Raji (cell line): ENCODE results near the gene SCTR.

ENCODE experiments used
- POLR2A ChIP-seq: IDR thresholded peaks from 2 replicates; pipeline ENCODE4 v1.6.1; 2011; ENCODE audit warnings: low read depth, low read length, control low read depth; ENCODE audit not compliant: insufficient read depth

Gene SCTR

GRCh38 chr2:119408221-119408619 is 116.1 kb downstream of the SCTR start:
- no peak for TF ChIP-seq POLR2A

- no peak for TF ChIP-seq POLR2A
Observed at GRCh38 chr2:119407430-119408220, 116.7 kb downstream of the SCTR start.

GRCh38 chr2:119405151-119405550 is 119.1 kb downstream of the SCTR start:
- no peak for TF ChIP-seq POLR2A

- no peak for TF ChIP-seq POLR2A
Observed at GRCh38 chr2:119402645-119403560, 121.4 kb downstream of the SCTR start.

- no peak for TF ChIP-seq POLR2A
Observed at GRCh38 chr2:119402106-119402505, 122.2 kb downstream of the SCTR start.

- TF ChIP-seq POLR2A = no peak
Observed at GRCh38 chr2:119397196-119397595, 127.1 kb downstream of the SCTR start.

GRCh38 chr2:119393971-119394748 is 130.1 kb downstream of the SCTR start:
- TF ChIP-seq POLR2A = no peak
